K562 (cell line): Measurements from ENCODE around the gene KIF14. TPM values are rescaled to one million over a fixed set of nuclear protein-coding genes. Genes with fewer than 3 reads are reported as not detected.
"Not testable (repeated sequence)": the region's sequence is repeated elsewhere in the genome, so short reads cannot be mapped to it uniquely, and the experiment has no call there.

Experiments
- ATAC-seq: fragments of 200-7000 bp; cut with Tn5 transposase; 3 replicates; pipeline ENCODE4 v1.9.1; 2020; ENCODE audit warnings: moderate library complexity
- BruUV-seq: library from RNA; stranded (reverse); fragments of 400-500 nt; replicated peaks from 2 replicates; lab custom pipeline; 2021; lab: Mats Ljungman, UMichigan
- CTCF ChIA-PET: fragments of 300-600 bp; formaldehyde crosslinking; extraction: SDS; loops from one replicate; lab custom pipeline; 2021; ENCODE audit warnings: low intra/inter-chr PET ratio; lab: Yijun Ruan, JAX
- POLR2A ChIA-PET: fragments of 300-600, 350-650 bp; sonication (Branson Sonifier 250); formaldehyde crosslinking; extraction: SDS; loops from one replicate; lab custom pipeline; 2021; ENCODE audit warnings: antibody characterized with exemption, inconsistent platforms; lab: Yijun Ruan, JAX
- DNase-seq, 4 experiments: peaks; one replicate each; pipeline versions ENCODE4 v3.0.0 to v3.0.0-alpha.2; 2011 to 2018; ENCODE audit warnings: low spot score in 3 of 4, mixed read lengths in 3 of 4; ENCODE audit errors: extremely low read depth in 1 of 4
- FAIRE-seq: peaks from 2 replicates; lab custom pipeline; 2011; peaks lifted over from hg19 to GRCh38; lab: Jason Lieb, UNC
- H2AFZ ChIP-seq: 2 replicates; pipeline ENCODE4 v1.6.0; 2011; ENCODE audit warnings: low read depth, low read length, control low read depth, inconsistent platforms
- H3K27ac ChIP-seq: fragments of 200-600 bp; 3 replicates; pipeline ENCODE4 v1.8.0; 2011; ENCODE audit warnings: low read depth, mild to moderate bottlenecking, control low read depth, inconsistent platforms, low read length, moderate library complexity, mixed read lengths; ENCODE audit errors: extremely low read depth
- H3K27me3 ChIP-seq, 2 experiments: fragments of 300-600 bp in 1 of 2; 2 replicates in 1 of 2; 3 replicates in 1 of 2; pipeline versions ENCODE4 v1.6.0 to v1.8.0; 2011; ENCODE audit warnings: inconsistent platforms in 2 of 2, low read length in 2 of 2, mild to moderate bottlenecking in 1 of 2, mixed read lengths in 1 of 2, moderate library complexity in 1 of 2; ENCODE audit not compliant: control insufficient read depth in 2 of 2, insufficient read depth in 2 of 2
- H3K36me3 ChIP-seq: fragments of 300-600 bp; 3 replicates; pipeline ENCODE4 v1.8.0; 2011; ENCODE audit warnings: mild to moderate bottlenecking, low read length, inconsistent platforms; ENCODE audit not compliant: control insufficient read depth, insufficient read depth
- H3K4me1 ChIP-seq, 2 experiments: fragments of 200-600 bp in 1 of 2; replicated peaks in 1 of 2; 2 replicates in 1 of 2; 3 replicates in 1 of 2; pipeline versions ENCODE4 v1.5.1 to v1.8.0; 2011; ENCODE audit warnings: inconsistent platforms in 2 of 2, low read length in 2 of 2, mild to moderate bottlenecking in 1 of 2, mixed read lengths in 1 of 2, moderate library complexity in 1 of 2; ENCODE audit not compliant: control insufficient read depth in 2 of 2, insufficient read depth in 2 of 2
- H3K4me2 ChIP-seq: 2 replicates; pipeline ENCODE4 v1.6.1; 2011; ENCODE audit warnings: low read length, control low read depth, inconsistent platforms, mixed read lengths; ENCODE audit not compliant: insufficient read depth
- H3K4me3 ChIP-seq: fragments of 200-600 bp; sonication (generic), shearing (Covaris generic); 2 replicates; pipeline ENCODE4 v1.5.1; 2016; ENCODE audit warnings: control low read depth, inconsistent platforms
- H3K79me2 ChIP-seq: fragments of 200-600 bp; 3 replicates; pipeline ENCODE4 v1.8.0; 2011; ENCODE audit warnings: low read length, inconsistent platforms; ENCODE audit not compliant: control insufficient read depth, insufficient read depth
- H3K9ac ChIP-seq, 2 experiments: 2 replicates each; pipeline versions ENCODE4 v1.6.0 to v1.6.1; 2011; ENCODE audit warnings: low read depth in 2 of 2, low read length in 2 of 2, control low read depth in 1 of 2, inconsistent platforms in 1 of 2, mild to moderate bottlenecking in 1 of 2, mixed read lengths in 1 of 2; ENCODE audit not compliant: insufficient read depth in 1 of 2
- H3K9me1 ChIP-seq: one replicate; pipeline ENCODE4 v1.6.0; 2011; ENCODE audit warnings: inconsistent platforms, mild to moderate bottlenecking, low read length, moderate library complexity; ENCODE audit not compliant: control insufficient read depth, insufficient read depth
- H3K9me3 ChIP-seq: replicated peaks from 2 replicates; pipeline ENCODE4 v1.5.1; 2011; ENCODE audit warnings: low read depth, low read length, inconsistent platforms; ENCODE audit not compliant: control insufficient read depth, insufficient read depth
- H4K20me1 ChIP-seq: replicated peaks from 2 replicates; pipeline ENCODE4 v1.6.1; 2011; ENCODE audit warnings: low read length, inconsistent platforms, mixed read lengths; ENCODE audit not compliant: control insufficient read depth, insufficient read depth
- HIVEP1 ChIP-seq: fragments of 250-450 bp; sonication (Bioruptor Pico); IDR thresholded peaks from 2 replicates; pipeline ENCODE4 v1.4.0; 2020; ENCODE audit warnings: mild to moderate bottlenecking
- RAD21 ChIP-seq, 2 experiments: fragments of 250-450 bp in 1 of 2; fragments of 450-650 bp in 1 of 2; sonication (Bioruptor Pico) in 1 of 2; formaldehyde crosslinking in 1 of 2; IDR thresholded peaks in 1 of 2; conservative IDR thresholded peaks in 1 of 2; 2 replicates each; pipeline versions ENCODE4 v1.4.0 to v1.8.0; 2020 to 2022; ENCODE audit warnings: mild to moderate bottlenecking in 2 of 2, moderate library complexity in 1 of 2
- SAFB2 ChIP-seq: fragments of 200-400 bp; formaldehyde crosslinking; IDR thresholded peaks from 2 replicates; pipeline ENCODE4 v1.6.1; 2018; ENCODE audit warnings: borderline replicate concordance, low read length, low read depth, moderate library complexity; ENCODE audit not compliant: severe bottlenecking
- U2AF1 ChIP-seq: fragments of 200-400 bp; formaldehyde crosslinking; optimal IDR thresholded peaks from 2 replicates; pipeline ENCODE3; 2017; ENCODE audit warnings: mild to moderate bottlenecking, low read depth, low read length, moderate library complexity
- WGBS: fragments of 100-300 bp; shearing (Covaris generic); methylation state at CpG from one replicate; pipeline ENCODE4 v1.1.6; 2016; ENCODE audit warnings: low coverage, mixed read lengths; ENCODE audit not compliant: insufficient coverage; ENCODE audit errors: missing lambda C conversion rate; 5-methylcytosine and 5-hydroxymethylcytosine counted together
- in situ Hi-C: fragments of 300-500 bp; cut with MboI; formaldehyde crosslinking; loops from 4 replicates; pipeline ENCODE4 v1.15.0; 2018; ENCODE audit warnings: inconsistent platforms, mixed read lengths
- intact Hi-C: fragments of 100-400 bp; cut with micrococcal nuclease; formaldehyde crosslinking; loops from 2 replicates; pipeline ENCODE4 v1.14.2; 2022
- polyA plus RNA-seq, 8 experiments: library from polyadenylated mRNA; depleted of rRNA in 4 of 8; stranded (reverse) in 5 of 8; unstranded in 3 of 8; fragments of >200 nt; fragmentation: Nextera tagmentation in 2 of 8; fragmentation: Illumina TruSeq in 1 of 8; extraction: Ambion mirVana in 2 of 8; extraction: Trizol in 1 of 8; gene quantifications; 2 replicates each; pipeline versions ENCODE4 v1.2.1 to v1.2.3, GENCODE V29; 2011 to 2014; ENCODE audit warnings: inconsistent platforms in 1 of 8, missing spikeins in 1 of 8
- total RNA-seq, 7 experiments: library from RNA; depleted of rRNA in 6 of 7; stranded (reverse); fragments of >200 nt in 6 of 7; fragmentation: Illumina TruSeq in 2 of 7; extraction: Trizol in 2 of 7; gene quantifications; 2 replicates each; pipeline versions ENCODE4 v1.2.1 to v1.2.3, GENCODE V29; 2011 to 2021; ENCODE audit warnings: low replicate concordance in 1 of 7
- TF ChIP-seq, protein P1 (sequence below): fragments of 450-650 bp; IDR thresholded peaks from 2 replicates; pipeline ENCODE4 v1.6.1; 2016
- TF ChIP-seq, protein P2 (sequence below), 3 experiments: IDR thresholded peaks in 2 of 3; conservative IDR thresholded peaks in 1 of 3; 2 replicates each; pipeline ENCODE4 v1.5.1; 2011 to 2012; ENCODE audit warnings: low read length in 3 of 3, mild to moderate bottlenecking in 3 of 3, control low read depth in 2 of 3, improper control_type of control experiment in 1 of 3, inconsistent platforms in 1 of 3, low read depth in 1 of 3, mixed read lengths in 1 of 3, moderate library complexity in 1 of 3; ENCODE audit not compliant: insufficient read depth in 2 of 3

KIF14 gene
- total and polyA plus RNA-seq, 9 of the 15 experiments (the other 6 are each of a cell fraction or from before 2014, with no cell fraction given) = 11.5 to 47.4 (median 29.0) TPM

DNA sequence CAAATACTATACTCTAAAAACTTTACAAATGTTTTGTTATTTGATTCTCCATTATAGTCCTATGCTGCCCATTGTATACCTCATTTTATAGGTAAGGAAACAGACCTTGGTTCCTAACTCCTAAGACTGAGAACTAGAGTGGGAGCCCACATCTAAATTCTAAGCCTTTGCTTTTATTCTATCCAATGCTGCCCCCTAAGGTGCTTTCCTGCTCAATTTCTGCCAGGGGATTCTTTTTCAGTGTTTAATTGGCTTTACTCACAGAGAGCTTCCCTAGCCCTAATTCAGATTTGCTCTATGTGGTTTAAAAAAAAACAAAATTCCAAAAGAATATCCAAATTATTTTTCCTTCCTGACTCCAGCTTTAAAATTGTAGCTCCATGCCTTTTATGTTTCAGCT, 64.5 kb downstream of the KIF14 start:
- no peak for FAIRE-seq
- no peaks in the 10 kb centered on the region for H3K4me1 ChIP-seq
- no peak overlapping the region for H3K9ac ChIP-seq
- ChIA-PET POLR2A (interaction anchor here (0.6 to 2.3 kb wide), 5 partner anchors 10 to 277 kb away, joined by 3 to 5 read pairs (median 3); no protein-coding TSS in a partner anchor), CTCF (interaction anchor here (0.9 kb wide), 1 partner anchor 247 kb away, joined by 5 read pairs; no protein-coding TSS in a partner anchor)
- no peak overlapping the region for H3K4me3 ChIP-seq
- ATAC-seq = no peak
- no TSS peak for BruUV-seq
- no peaks in the 10 kb centered on the region for H3K79me2 ChIP-seq
- no peaks in the 10 kb centered on the region for H4K20me1 ChIP-seq
- H3K27me3 ChIP-seq = no peaks in the 10 kb centered on the region
- H3K9me3 ChIP-seq = no peaks in the 10 kb centered on the region
- intact Hi-C loops (loop anchor here (5.0 kb wide), 1 partner anchor 66 kb away; the partner anchor contains the start of gene KIF14), in situ Hi-C loops (no loop called here)
- no peak overlapping the region for H3K27ac ChIP-seq
- H3K4me2 ChIP-seq = no peak overlapping the region
- no peaks in the 10 kb centered on the region for H3K9me1 ChIP-seq
- TF ChIP-seq, protein P1, sequence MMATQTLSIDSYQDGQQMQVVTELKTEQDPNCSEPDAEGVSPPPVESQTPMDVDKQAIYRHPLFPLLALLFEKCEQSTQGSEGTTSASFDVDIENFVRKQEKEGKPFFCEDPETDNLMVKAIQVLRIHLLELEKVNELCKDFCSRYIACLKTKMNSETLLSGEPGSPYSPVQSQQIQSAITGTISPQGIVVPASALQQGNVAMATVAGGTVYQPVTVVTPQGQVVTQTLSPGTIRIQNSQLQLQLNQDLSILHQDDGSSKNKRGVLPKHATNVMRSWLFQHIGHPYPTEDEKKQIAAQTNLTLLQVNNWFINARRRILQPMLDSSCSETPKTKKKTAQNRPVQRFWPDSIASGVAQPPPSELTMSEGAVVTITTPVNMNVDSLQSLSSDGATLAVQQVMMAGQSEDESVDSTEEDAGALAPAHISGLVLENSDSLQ = no peak
- TF ChIP-seq HIVEP1 (CRISPR knock-in tag) (no peak), RAD21 (CRISPR knock-in tag; conservative IDR thresholded peaks at IDR 0.05 in 1 of 2, IDR thresholded peaks at IDR 0.05 in 1 of 2) (peak in 1 of 2 experiments; percentile 19; a peak in 1 of 4 replicates), U2AF1 (no peak), SAFB2 (no peak)
- TF ChIP-seq, protein P2, sequence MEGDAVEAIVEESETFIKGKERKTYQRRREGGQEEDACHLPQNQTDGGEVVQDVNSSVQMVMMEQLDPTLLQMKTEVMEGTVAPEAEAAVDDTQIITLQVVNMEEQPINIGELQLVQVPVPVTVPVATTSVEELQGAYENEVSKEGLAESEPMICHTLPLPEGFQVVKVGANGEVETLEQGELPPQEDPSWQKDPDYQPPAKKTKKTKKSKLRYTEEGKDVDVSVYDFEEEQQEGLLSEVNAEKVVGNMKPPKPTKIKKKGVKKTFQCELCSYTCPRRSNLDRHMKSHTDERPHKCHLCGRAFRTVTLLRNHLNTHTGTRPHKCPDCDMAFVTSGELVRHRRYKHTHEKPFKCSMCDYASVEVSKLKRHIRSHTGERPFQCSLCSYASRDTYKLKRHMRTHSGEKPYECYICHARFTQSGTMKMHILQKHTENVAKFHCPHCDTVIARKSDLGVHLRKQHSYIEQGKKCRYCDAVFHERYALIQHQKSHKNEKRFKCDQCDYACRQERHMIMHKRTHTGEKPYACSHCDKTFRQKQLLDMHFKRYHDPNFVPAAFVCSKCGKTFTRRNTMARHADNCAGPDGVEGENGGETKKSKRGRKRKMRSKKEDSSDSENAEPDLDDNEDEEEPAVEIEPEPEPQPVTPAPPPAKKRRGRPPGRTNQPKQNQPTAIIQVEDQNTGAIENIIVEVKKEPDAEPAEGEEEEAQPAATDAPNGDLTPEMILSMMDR (IDR thresholded peaks at IDR 0.05 in 2 of 3, conservative IDR thresholded peaks at IDR 0.05 in 1 of 3; ENCODE audit: insufficient read depth in 2 of 3, low read depth in 1 of 3, low read length in 3 of 3) = peak in 1 of 3 experiments; percentile 20; a peak in 2 of 6 replicates
- DNase-seq = no peak
- H2AFZ ChIP-seq = no peak overlapping the region
- peaks cover 59% of the 10 kb centered on the region for H3K36me3 ChIP-seq

DNA sequence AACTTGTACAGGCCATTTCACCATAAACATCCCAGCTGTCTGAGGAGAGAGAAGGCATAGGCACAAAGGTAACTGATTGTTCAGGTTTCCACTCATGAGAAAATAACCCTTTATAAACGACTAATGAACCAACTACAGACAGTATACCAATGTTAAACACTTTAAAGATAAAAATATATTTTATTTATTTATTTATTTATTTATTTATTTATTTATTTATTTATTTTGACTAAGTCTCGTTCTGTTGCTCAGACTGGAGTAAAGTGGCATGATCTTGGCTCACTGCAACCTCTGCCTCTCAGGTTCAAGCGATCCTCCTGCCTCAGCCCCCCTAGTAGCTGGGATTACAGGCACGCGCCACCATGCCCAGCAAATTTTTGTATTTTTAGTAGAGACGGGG, 67.8 kb downstream of the KIF14 start:
- intact Hi-C loops, H3K79me2 ChIP-seq, FAIRE-seq, H3K9me1 ChIP-seq, H3K9me3 ChIP-seq, H4K20me1 ChIP-seq, ATAC-seq, H3K4me3 ChIP-seq, DNase-seq, H2AFZ ChIP-seq, H3K4me1 ChIP-seq, H3K4me2 ChIP-seq, H3K27ac ChIP-seq, H3K9ac ChIP-seq, CTCF ChIA-PET, in situ Hi-C loops, H3K27me3 ChIP-seq, BruUV-seq: not testable (repeated sequence)
- WGBS = 85% methylated on average over 6 of the region's 6 CpGs
- H3K36me3 ChIP-seq = peaks cover 32% of the 10 kb centered on the region; the same call in 1 of the 3 replicates
- POLR2A ChIA-PET = interaction anchor here (0.9 kb wide), 1 partner anchor 9 kb away, joined by 3 read pairs; no protein-coding TSS in a partner anchor
